C4-2B (cell line): ENCODE results near the gene BANF2.

Experiments
- H3K27ac ChIP-seq: fragments of 450-650 bp; 2 replicates; pipeline ENCODE4 v1.5.1; 2017
- ZFX ChIP-seq: fragments of 450-650 bp; IDR thresholded peaks from 2 replicates; pipeline ENCODE4 v1.6.1; 2017
- TF ChIP-seq, protein P1 (sequence below): fragments of 450-650 bp; conservative IDR thresholded peaks from 2 replicates; pipeline ENCODE4 v1.5.1; 2017; ENCODE audit warnings: mild to moderate bottlenecking

Gene BANF2

DNA sequence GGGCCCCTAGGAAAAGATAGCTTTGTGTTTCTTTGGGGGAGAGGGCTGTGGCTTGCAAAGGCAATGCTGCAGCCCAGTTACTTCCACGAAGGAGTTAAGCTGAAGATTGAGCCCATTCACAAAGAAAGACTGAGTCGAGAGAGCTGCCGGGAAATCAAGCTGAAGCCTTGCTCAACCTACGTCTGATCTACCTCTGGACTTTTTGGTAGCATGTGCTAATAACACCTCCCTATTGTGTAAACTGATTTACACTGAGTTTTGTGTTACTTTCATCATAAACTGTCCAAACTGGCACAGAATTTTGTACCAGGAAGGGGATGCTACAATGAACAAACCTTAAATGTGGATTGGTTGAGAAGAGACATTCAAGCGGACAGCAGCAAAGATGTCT, 23.5 kb downstream of the BANF2 start:
- no peak for TF ChIP-seq ZFX
- TF ChIP-seq, protein P1, sequence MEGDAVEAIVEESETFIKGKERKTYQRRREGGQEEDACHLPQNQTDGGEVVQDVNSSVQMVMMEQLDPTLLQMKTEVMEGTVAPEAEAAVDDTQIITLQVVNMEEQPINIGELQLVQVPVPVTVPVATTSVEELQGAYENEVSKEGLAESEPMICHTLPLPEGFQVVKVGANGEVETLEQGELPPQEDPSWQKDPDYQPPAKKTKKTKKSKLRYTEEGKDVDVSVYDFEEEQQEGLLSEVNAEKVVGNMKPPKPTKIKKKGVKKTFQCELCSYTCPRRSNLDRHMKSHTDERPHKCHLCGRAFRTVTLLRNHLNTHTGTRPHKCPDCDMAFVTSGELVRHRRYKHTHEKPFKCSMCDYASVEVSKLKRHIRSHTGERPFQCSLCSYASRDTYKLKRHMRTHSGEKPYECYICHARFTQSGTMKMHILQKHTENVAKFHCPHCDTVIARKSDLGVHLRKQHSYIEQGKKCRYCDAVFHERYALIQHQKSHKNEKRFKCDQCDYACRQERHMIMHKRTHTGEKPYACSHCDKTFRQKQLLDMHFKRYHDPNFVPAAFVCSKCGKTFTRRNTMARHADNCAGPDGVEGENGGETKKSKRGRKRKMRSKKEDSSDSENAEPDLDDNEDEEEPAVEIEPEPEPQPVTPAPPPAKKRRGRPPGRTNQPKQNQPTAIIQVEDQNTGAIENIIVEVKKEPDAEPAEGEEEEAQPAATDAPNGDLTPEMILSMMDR: no peak
- no peak overlapping the region for H3K27ac ChIP-seq

DNA sequence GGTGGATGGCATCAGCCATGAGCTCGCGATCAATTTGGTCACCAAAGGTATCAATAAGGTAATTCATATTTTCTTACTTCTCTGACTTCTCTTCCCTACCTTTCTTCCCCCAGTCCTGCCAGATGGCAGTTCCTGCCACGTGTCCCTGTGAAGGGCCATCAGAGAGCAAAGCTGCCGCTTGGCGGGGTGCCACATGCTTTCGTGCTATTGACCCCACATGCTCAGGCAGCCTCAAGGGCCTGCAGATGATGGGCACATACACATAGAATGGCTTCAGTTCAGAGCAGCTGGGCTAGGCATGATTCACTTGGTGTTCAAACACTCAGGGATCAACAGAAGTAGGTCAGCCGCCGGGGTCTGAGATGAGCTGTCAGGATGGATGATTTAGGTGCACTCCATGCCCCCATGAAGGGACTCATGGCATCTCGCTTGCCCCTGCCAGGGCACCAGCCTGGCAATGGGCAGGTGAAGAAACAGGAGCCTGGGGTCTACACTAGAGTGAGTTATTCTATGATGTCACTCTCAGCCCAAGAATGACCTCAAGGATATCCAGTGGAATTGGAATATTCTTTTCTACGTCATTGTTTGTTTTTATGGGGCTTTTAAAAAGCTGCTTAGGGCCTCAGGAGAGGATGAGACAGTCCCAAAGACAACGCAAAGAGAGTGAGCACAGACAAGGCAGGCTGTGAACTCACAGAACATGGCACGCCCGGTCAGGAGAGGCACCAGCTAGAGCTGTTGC, 25.5 kb downstream of the BANF2 start:
- TF ChIP-seq, protein P1: no peak
- no peak for TF ChIP-seq ZFX
- no peak overlapping the region for H3K27ac ChIP-seq

DNA sequence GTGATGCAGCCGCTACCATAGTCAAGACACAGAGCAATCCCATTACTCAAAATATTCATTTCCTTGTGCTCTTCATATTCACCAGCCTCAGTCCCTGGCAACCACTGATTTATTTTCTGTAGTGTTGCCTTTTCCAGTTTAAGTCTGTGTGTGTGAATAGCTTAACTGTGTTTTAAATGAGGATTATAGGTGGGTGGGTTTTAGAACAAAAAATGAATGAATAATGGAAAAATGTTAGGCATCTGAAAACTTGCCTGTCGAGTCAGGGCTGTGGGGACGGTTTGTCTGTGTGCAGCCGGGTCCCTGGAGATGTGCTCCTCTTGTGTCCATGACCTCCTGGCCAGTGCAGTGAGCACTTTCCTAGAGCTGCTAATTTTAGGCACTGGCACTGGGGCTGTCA, 27.1 kb downstream of the BANF2 start:
- H3K27ac ChIP-seq: no peak overlapping the region
- TF ChIP-seq, protein P1: no peak
- no peak for TF ChIP-seq ZFX

DNA sequence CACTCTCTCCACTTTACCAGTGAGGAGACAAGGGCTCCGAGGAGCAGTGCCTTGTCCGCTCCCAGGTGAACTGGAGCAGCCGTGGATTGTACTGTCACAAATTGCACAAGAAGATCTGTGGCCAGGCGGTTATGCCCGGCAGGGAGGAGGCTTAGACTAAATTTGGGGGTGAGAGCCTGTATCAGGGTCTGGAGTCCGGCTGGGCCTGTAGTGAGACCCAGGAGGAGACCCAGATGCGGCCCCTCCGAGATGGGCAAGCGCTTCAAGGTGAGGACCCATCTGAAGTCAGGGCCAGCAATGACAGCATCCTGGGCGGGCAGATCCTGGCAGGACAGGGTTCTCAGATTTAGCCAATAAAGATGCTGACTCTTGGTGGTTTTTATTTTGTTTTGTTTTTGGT, 27.6 kb downstream of the BANF2 start:
- no peak overlapping the region for H3K27ac ChIP-seq
- no peak for TF ChIP-seq ZFX
- TF ChIP-seq, protein P1: no peak

DNA sequence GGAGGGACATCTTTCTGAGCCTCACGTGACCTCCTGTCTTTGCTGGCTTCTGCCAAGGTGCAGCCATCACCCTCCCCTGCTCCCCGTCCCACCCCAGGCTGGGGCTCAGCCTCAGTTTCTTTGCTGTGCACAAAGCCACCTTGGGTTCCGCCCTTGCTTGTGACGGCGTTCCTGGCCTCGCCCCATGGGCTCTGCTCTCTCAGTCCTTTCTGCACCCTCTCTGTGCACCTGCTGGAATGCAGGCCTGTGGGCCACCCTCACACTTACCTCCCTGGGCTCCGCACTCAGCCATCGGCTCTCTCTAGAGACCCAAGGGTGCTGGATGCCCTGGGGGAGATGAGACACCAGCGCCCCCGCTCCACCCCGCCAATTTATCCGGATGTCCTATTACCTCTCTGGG, 28.3 kb downstream of the BANF2 start:
- no peak overlapping the region for H3K27ac ChIP-seq
- TF ChIP-seq ZFX: no peak
- TF ChIP-seq, protein P1: no peak

DNA sequence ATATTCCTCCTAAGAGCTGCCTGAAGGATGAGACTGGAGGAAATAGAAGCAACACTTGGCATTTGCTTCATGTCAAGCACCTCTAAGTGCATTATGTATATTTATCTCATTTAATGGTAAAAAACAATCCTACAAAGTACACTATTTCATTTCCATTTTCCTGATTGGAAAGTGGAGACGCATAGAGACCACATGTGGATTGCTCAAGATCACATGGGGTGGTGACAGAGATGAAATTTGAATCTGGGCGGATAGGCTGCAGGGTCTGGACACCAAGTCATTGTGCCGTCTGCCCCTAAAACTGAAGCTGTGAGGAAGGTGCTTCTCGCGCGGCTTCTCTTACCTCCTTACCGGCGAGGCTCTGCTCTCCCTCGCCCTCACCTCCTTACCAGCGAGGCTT, 30.3 kb downstream of the BANF2 start:
- TF ChIP-seq, protein P1: no peak
- H3K27ac ChIP-seq: no peak overlapping the region

DNA sequence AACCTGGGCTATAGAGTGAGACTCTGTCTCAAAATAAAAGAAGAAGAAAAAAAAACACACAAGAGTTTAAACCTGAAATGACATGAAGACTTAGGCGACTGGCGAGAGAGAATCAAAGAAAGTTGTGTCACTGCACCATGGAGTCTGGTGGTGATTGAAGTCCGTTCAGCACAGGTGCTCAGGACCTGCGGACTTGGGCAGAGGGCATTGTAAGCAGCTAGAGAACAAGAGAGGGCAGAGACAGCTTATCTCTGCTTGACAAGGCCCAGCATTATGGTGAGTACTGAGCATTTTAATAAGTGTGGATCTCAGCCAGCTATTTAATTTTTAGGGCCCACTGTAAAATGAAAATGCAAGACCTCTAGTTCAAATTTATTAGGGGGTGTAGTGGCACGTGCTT, 31.5 kb downstream of the BANF2 start:
- TF ChIP-seq, protein P1: no peak
- TF ChIP-seq ZFX: no peak
- no peak overlapping the region for H3K27ac ChIP-seq
